HepG2 (cell line): ENCODE data around the gene FAM81B. TPM values are rescaled to one million over a fixed set of nuclear protein-coding genes. Genes with fewer than 3 reads are reported as not detected.

ENCODE experiments used
- ATAC-seq: fragments of 200-7000 bp; cut with Tn5 transposase; 3 replicates; pipeline ENCODE4 v1.9.1; 2020; ENCODE audit warnings: mild to moderate bottlenecking, moderate library complexity
- BruUV-seq: library from RNA; stranded (reverse); fragments of 400-500 nt; replicated peaks from 2 replicates; lab custom pipeline; 2021; lab: Mats Ljungman, UMichigan
- CTCF ChIA-PET: fragments of 300-600 bp; formaldehyde crosslinking; extraction: SDS; loops from one replicate; lab custom pipeline; 2021; ENCODE audit warnings: low total read pairs, inconsistent platforms, low intra/inter-chr PET ratio; lab: Yijun Ruan, JAX
- POLR2A ChIA-PET: fragments of 350-600 bp; sonication (Branson Sonifier 250); formaldehyde crosslinking; loops from one replicate; lab custom pipeline; 2020; ENCODE audit warnings: antibody characterized with exemption, inconsistent platforms; lab: Yijun Ruan, JAX
- DNase-seq: peaks from one replicate; pipeline ENCODE4 v3.0.0-alpha.2; 2015; ENCODE audit warnings: low spot score
- FAIRE-seq: peaks from 3 replicates; lab custom pipeline; 2011; peaks lifted over from hg19 to GRCh38; lab: Jason Lieb, UNC
- H2AFZ ChIP-seq: one replicate; pipeline ENCODE4 v1.6.1; 2011; ENCODE audit warnings: low read length, inconsistent platforms
- H3K27ac ChIP-seq: fragments of 300-600 bp; 3 replicates; pipeline ENCODE4 v1.8.0; 2011; ENCODE audit warnings: mixed run types, mild to moderate bottlenecking, mixed read lengths, low read length, inconsistent platforms; ENCODE audit not compliant: insufficient read depth; ENCODE audit errors: extremely low read length
- H3K27me3 ChIP-seq, 2 experiments: fragments of 200-600 bp in 1 of 2; 2 replicates in 1 of 2; 3 replicates in 1 of 2; pipeline versions ENCODE4 v1.6.0 to v1.8.0; 2011; ENCODE audit warnings: low read length in 2 of 2, mild to moderate bottlenecking in 2 of 2, moderate library complexity in 2 of 2, inconsistent platforms in 1 of 2; ENCODE audit not compliant: insufficient read depth in 2 of 2, control insufficient read depth in 1 of 2
- H3K36me3 ChIP-seq, 2 experiments: fragments of 200-600 bp in 1 of 2; replicated peaks in 1 of 2; 2 replicates in 1 of 2; 3 replicates in 1 of 2; pipeline versions ENCODE4 v1.5.1 to v1.8.0; 2011; ENCODE audit warnings: low read length in 2 of 2, inconsistent platforms in 1 of 2; ENCODE audit not compliant: insufficient read depth in 2 of 2, control insufficient read depth in 1 of 2
- H3K4me1 ChIP-seq: 2 replicates; pipeline ENCODE4 v1.5.1; 2012; ENCODE audit warnings: low read length, inconsistent platforms; ENCODE audit not compliant: insufficient read depth
- H3K4me2 ChIP-seq: 2 replicates; pipeline ENCODE4 v1.6.0; 2011; ENCODE audit warnings: low read depth, low read length, inconsistent platforms
- H3K4me3 ChIP-seq, 3 experiments: fragments of 200-600 bp in 1 of 3; sonication (generic), shearing (Covaris generic) in 1 of 3; replicated peaks in 1 of 3; 2 replicates each; pipeline ENCODE4 v1.5.1; 2011 to 2016; ENCODE audit warnings: low read length in 3 of 3, inconsistent platforms in 2 of 3, low read depth in 2 of 3, mild to moderate bottlenecking in 2 of 3, control low read depth in 1 of 3, mixed read lengths in 1 of 3; ENCODE audit not compliant: insufficient read depth in 1 of 3
- H3K79me2 ChIP-seq: one replicate; pipeline ENCODE4 v1.6.1; 2011; ENCODE audit warnings: low read length, inconsistent platforms; ENCODE audit not compliant: insufficient read depth
- H3K9ac ChIP-seq: 2 replicates; pipeline ENCODE4 v1.6.0; 2011; ENCODE audit warnings: mild to moderate bottlenecking, low read depth, low read length, inconsistent platforms; ENCODE audit not compliant: insufficient read depth
- H3K9me3 ChIP-seq: 2 replicates; pipeline ENCODE4 v1.5.1; 2012; ENCODE audit warnings: mild to moderate bottlenecking, low read length
- H4K20me1 ChIP-seq: 2 replicates; pipeline ENCODE4 v1.6.0; 2011; ENCODE audit warnings: inconsistent platforms, mild to moderate bottlenecking, low read length, moderate library complexity; ENCODE audit not compliant: insufficient read depth
- ATF1 ChIP-seq: IDR thresholded peaks from 2 replicates; pipeline ENCODE4 v1.6.1; 2016; ENCODE audit warnings: mild to moderate bottlenecking, control low read depth
- BORCS8-MEF2B ChIP-seq: sonication (generic); formaldehyde crosslinking; IDR thresholded peaks from 2 replicates; pipeline ENCODE4 v1.8.0; 2022; ENCODE audit warnings: mild to moderate bottlenecking, missing genetic modification reagents
- CCDC6 ChIP-seq: sonication (generic); formaldehyde crosslinking; IDR thresholded peaks from 2 replicates; pipeline ENCODE4 v1.8.1; 2022; ENCODE audit warnings: mild to moderate bottlenecking, missing genetic modification reagents, moderate library complexity
- FOXP1 ChIP-seq, 2 experiments: fragments of 450-650 bp in 1 of 2; IDR thresholded peaks; 2 replicates each; pipeline ENCODE4 v1.6.1; 2017 to 2018; ENCODE audit warnings: antibody characterized with exemption in 1 of 2
- IRF2 ChIP-seq: IDR thresholded peaks from 2 replicates; pipeline ENCODE4 v1.6.1; 2018; ENCODE audit warnings: missing genetic modification reagents, missing compliant biosample characterization
- MED13 ChIP-seq: sonication (generic); formaldehyde crosslinking; IDR thresholded peaks from 2 replicates; pipeline ENCODE4 v1.5.0; 2020; ENCODE audit warnings: missing genetic modification reagents
- RFX1 ChIP-seq: fragments of 450-650 bp; IDR thresholded peaks from 2 replicates; pipeline ENCODE4 v1.6.1; 2017
- ZNF12 ChIP-seq: sonication (generic); formaldehyde crosslinking; IDR thresholded peaks from 2 replicates; pipeline ENCODE4 v1.5.0; 2020; ENCODE audit warnings: missing genetic modification reagents
- ZNF3 ChIP-seq: IDR thresholded peaks from 2 replicates; pipeline ENCODE4 v1.7.0; 2017; ENCODE audit warnings: inconsistent platforms
- ZNF329 ChIP-seq: sonication (generic); formaldehyde crosslinking; IDR thresholded peaks from 2 replicates; pipeline ENCODE4 v1.9.0; 2021; ENCODE audit warnings: low read depth, mild to moderate bottlenecking, missing genetic modification reagents
- ZNF331 ChIP-seq: sonication (generic); formaldehyde crosslinking; IDR thresholded peaks from 2 replicates; pipeline ENCODE4 v1.4.0; 2020; ENCODE audit warnings: missing genetic modification reagents
- ZNF501 ChIP-seq: sonication (generic); formaldehyde crosslinking; IDR thresholded peaks from 2 replicates; pipeline ENCODE4 v1.5.1; 2020; ENCODE audit warnings: mild to moderate bottlenecking, moderate library complexity, missing genetic modification reagents
- ZNF562 ChIP-seq: sonication (generic); formaldehyde crosslinking; IDR thresholded peaks from 2 replicates; pipeline ENCODE4 v1.8.0; 2022; ENCODE audit warnings: missing genetic modification reagents, borderline replicate concordance
- ZNF746 ChIP-seq: sonication (generic); formaldehyde crosslinking; IDR thresholded peaks from 2 replicates; pipeline ENCODE4 v1.8.0; 2022; ENCODE audit warnings: mild to moderate bottlenecking, missing genetic modification reagents
- ZNF780A ChIP-seq: sonication (generic); formaldehyde crosslinking; IDR thresholded peaks from 2 replicates; pipeline ENCODE4 v1.8.0; 2022; ENCODE audit warnings: mild to moderate bottlenecking, missing genetic modification reagents, moderate library complexity
- ZNF816 ChIP-seq: sonication (generic); formaldehyde crosslinking; IDR thresholded peaks from 2 replicates; pipeline ENCODE4 v1.8.0; 2022; ENCODE audit warnings: missing genetic modification reagents, mild to moderate bottlenecking, borderline replicate concordance
- WGBS: methylation state at CpG from one replicate; pipeline ENCODE4 v1.1.6; 2017; ENCODE audit warnings: low lambda C conversion rate; 5-methylcytosine and 5-hydroxymethylcytosine counted together
- in situ Hi-C: cut with HindIII; loops from 2 replicates; pipeline ENCODE4 v1.10.0; 2017; ENCODE audit warnings: low pct_unique_long_range_greater_than_20kb; ENCODE audit not compliant: extremely low pct_ligation_motif_present
- intact Hi-C: fragments of 100-400 bp; cut with micrococcal nuclease; formaldehyde crosslinking; loops from one replicate; pipeline ENCODE4 v1.10.0; 2022; ENCODE audit not compliant: unreplicated experiment
- polyA plus RNA-seq, 8 experiments: library from polyadenylated mRNA; depleted of rRNA in 3 of 8; stranded (reverse) in 7 of 8; unstranded in 1 of 8; fragments of >200 nt; fragmentation: Illumina TruSeq in 4 of 8; extraction: Trizol in 4 of 8; gene quantifications; 2 replicates each; pipeline versions ENCODE4 v1.2.1 to v1.2.3, GENCODE V29; 2011 to 2016; ENCODE audit warnings: low read depth in 4 of 8, missing spikeins in 1 of 8, mixed read lengths in 1 of 8; ENCODE audit not compliant: insufficient read depth in 1 of 8
- total RNA-seq, 5 experiments: library from RNA; depleted of rRNA; stranded (reverse); fragments of >200 nt; fragmentation: Illumina TruSeq; extraction: Trizol; gene quantifications; 2 replicates each; pipeline ENCODE4 v1.2.3, GENCODE V29; 2016; ENCODE audit warnings: low read depth in 1 of 5
- TF ChIP-seq, protein P1 (sequence below): IDR thresholded peaks from 2 replicates; pipeline ENCODE4 v1.6.1; 2016; ENCODE audit warnings: low read depth, control low read depth
- TF ChIP-seq, protein P2 (sequence below), 2 experiments: sonication (generic) in 1 of 2; formaldehyde crosslinking in 1 of 2; IDR thresholded peaks; 2 replicates each; pipeline versions ENCODE4 v1.6.1 to v1.9.0; 2014 to 2022; ENCODE audit warnings: antibody characterized with exemption in 1 of 2, borderline replicate concordance in 1 of 2, inconsistent platforms in 1 of 2, low read depth in 1 of 2, missing genetic modification reagents in 1 of 2

Gene FAM81B
- total and polyA plus RNA-seq, 2 of the 13 experiments (the other 11 are each of a cell fraction or from before 2014, with no cell fraction given), result not detected

DNA sequence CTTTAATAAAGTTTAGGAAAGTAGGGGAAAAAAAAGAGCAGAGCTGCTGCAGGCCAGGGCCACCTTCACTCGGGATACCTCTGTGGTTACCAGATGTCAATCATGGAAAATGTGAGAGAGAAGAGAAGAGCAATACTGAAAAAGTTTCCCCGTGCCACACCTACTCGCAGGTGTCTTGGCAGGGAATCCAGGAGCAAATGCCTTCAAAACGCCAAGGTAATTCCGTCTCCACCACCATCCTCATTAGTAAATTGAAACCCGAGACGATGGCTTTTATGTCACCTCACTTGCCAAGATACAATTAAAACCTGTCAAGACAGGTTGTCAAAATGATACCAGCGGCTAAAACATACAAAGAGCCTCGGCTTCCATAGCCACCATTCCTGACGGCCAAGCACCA is 49.7 kb downstream of the FAM81B start (continued):
- TF ChIP-seq ZNF816 (CRISPR knock-in tag), result no peak
- TF ChIP-seq, protein P1, sequence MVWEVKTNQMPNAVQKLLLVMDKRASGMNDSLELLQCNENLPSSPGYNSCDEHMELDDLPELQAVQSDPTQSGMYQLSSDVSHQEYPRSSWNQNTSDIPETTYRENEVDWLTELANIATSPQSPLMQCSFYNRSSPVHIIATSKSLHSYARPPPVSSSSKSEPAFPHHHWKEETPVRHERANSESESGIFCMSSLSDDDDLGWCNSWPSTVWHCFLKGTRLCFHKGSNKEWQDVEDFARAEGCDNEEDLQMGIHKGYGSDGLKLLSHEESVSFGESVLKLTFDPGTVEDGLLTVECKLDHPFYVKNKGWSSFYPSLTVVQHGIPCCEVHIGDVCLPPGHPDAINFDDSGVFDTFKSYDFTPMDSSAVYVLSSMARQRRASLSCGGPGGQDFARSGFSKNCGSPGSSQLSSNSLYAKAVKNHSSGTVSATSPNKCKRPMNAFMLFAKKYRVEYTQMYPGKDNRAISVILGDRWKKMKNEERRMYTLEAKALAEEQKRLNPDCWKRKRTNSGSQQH (CRISPR knock-in tag), result no peak
- TF ChIP-seq ZNF3 (CRISPR knock-in tag), result no peak
- TF ChIP-seq BORCS8-MEF2B (CRISPR knock-in tag), result no peak
- no peak for TF ChIP-seq ZNF329 (CRISPR knock-in tag)
- no peak for TF ChIP-seq ZNF331 (CRISPR knock-in tag)
- TF ChIP-seq, all 625 proteins: peak for 0

DNA sequence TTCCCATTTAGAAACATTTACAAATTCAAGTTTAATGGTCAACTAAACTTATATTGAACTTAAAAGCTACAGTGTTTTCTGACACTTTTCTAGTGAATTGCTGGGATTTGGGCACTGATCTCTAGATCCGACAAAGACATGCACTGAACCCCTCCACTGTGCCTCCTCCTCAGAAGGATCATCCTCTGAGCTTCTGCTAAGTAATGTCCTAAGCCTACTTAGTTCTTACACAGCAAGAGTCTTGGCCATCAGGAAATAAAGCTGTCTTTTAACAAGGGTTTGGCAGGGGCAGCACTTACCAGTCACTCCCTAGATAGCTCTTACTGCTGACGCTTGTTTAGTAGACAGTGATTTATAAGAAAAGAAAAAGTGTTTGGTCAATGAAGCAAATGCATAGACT is 50.5 kb downstream of the FAM81B start:
- in situ Hi-C loops, result no loop called here
- H2AFZ ChIP-seq, result no peak overlapping the region
- H3K9me3 ChIP-seq, result no peaks in the 10 kb centered on the region
- H4K20me1 ChIP-seq, result no peaks in the 10 kb centered on the region
- TF ChIP-seq ZNF12 (CRISPR knock-in tag) (no peak), ZNF562 (CRISPR knock-in tag) (no peak), ZNF746 (CRISPR knock-in tag) (no peak), ATF1 (CRISPR knock-in tag) (no peak), ZNF780A (CRISPR knock-in tag) (no peak), ZNF501 (CRISPR knock-in tag) (no peak), MED13 (CRISPR knock-in tag) (no peak), RFX1 (no peak), IRF2 (no peak), CCDC6 (CRISPR knock-in tag) (no peak), FOXP1 (IDR thresholded peaks at IDR 0.05) (no peak), FOXP1 (CRISPR knock-in tag; IDR thresholded peaks at IDR 0.05) (no peak)
- TF ChIP-seq, protein P2, sequence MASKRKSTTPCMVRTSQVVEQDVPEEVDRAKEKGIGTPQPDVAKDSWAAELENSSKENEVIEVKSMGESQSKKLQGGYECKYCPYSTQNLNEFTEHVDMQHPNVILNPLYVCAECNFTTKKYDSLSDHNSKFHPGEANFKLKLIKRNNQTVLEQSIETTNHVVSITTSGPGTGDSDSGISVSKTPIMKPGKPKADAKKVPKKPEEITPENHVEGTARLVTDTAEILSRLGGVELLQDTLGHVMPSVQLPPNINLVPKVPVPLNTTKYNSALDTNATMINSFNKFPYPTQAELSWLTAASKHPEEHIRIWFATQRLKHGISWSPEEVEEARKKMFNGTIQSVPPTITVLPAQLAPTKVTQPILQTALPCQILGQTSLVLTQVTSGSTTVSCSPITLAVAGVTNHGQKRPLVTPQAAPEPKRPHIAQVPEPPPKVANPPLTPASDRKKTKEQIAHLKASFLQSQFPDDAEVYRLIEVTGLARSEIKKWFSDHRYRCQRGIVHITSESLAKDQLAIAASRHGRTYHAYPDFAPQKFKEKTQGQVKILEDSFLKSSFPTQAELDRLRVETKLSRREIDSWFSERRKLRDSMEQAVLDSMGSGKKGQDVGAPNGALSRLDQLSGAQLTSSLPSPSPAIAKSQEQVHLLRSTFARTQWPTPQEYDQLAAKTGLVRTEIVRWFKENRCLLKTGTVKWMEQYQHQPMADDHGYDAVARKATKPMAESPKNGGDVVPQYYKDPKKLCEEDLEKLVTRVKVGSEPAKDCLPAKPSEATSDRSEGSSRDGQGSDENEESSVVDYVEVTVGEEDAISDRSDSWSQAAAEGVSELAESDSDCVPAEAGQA (IDR thresholded peaks at IDR 0.05; ENCODE audit: low read depth), result no peak
- TF ChIP-seq, protein P2 (CRISPR knock-in tag; IDR thresholded peaks at IDR 0.05; ENCODE audit: borderline replicate concordance), result no peak
- TF ChIP-seq, all 625 proteins: peak for 0
- intact Hi-C loops, result no loop called here
- no peak for FAIRE-seq
- Histone ChIP-seq H3K79me2 (no peaks in the 10 kb centered on the region), H3K4me3 (no peak overlapping the region), H3K36me3 (no peaks in the 10 kb centered on the region), H3K9ac (no peak overlapping the region), H3K27me3 (no peaks in the 10 kb centered on the region), H3K4me1 (0 out of 2 replicates have a peak, but pooled peaks cover 6% of the 10 kb centered on the region), H3K4me2 (no peak overlapping the region), H3K27ac (no peak overlapping the region)
- BruUV-seq, result no TSS peak
- 32% methylated on average over 2 of the region's 2 CpGs for WGBS
- CTCF ChIA-PET, result no interaction called here
- DNase-seq, result no peak
- no peak for ATAC-seq
- POLR2A ChIA-PET, result no interaction called here
